ENCODE data around the gene SSR1.

The SSR1 gene

DNA sequence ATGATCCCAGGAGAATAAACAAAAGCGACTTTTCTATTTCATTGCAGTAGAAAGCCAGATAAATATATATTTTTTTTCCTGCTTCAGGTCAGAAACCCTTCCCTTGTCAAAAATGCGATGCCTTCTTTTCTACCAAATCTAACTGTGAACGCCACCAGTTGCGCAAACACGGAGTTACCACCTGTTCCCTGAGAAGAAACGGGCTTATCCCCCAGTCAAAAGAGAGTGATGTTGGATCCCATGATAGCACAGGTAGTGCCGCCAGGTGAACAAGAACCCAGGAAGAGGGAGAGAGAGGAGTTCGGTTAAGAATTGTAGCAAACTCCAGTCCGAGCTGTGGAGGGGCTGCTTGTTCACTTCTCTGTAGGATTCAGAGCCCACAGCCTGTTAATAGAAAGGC, 72.6 kb downstream of the SSR1 start:
- TF ChIP-seq, protein P1, sequence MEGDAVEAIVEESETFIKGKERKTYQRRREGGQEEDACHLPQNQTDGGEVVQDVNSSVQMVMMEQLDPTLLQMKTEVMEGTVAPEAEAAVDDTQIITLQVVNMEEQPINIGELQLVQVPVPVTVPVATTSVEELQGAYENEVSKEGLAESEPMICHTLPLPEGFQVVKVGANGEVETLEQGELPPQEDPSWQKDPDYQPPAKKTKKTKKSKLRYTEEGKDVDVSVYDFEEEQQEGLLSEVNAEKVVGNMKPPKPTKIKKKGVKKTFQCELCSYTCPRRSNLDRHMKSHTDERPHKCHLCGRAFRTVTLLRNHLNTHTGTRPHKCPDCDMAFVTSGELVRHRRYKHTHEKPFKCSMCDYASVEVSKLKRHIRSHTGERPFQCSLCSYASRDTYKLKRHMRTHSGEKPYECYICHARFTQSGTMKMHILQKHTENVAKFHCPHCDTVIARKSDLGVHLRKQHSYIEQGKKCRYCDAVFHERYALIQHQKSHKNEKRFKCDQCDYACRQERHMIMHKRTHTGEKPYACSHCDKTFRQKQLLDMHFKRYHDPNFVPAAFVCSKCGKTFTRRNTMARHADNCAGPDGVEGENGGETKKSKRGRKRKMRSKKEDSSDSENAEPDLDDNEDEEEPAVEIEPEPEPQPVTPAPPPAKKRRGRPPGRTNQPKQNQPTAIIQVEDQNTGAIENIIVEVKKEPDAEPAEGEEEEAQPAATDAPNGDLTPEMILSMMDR (IDR thresholded peaks at IDR 0.05; ENCODE audit: low read depth, low read length), result no peak
- no peaks in the 10 kb centered on the region; the same call in 1 of the 2 replicates for H3K27me3 ChIP-seq
- no peak for DNase-seq
- no peaks in the 10 kb centered on the region for H3K9me3 ChIP-seq
- H3K4me1 ChIP-seq, result no peaks in the 10 kb centered on the region; the same call in 1 of the 2 replicates
- 0 out of 2 replicates have a peak, but pooled peaks cover 2% of the 10 kb centered on the region for H3K36me3 ChIP-seq
- H3K4me3 ChIP-seq (ENCODE audit: low read depth, low read length), result no peak overlapping the region

DNA sequence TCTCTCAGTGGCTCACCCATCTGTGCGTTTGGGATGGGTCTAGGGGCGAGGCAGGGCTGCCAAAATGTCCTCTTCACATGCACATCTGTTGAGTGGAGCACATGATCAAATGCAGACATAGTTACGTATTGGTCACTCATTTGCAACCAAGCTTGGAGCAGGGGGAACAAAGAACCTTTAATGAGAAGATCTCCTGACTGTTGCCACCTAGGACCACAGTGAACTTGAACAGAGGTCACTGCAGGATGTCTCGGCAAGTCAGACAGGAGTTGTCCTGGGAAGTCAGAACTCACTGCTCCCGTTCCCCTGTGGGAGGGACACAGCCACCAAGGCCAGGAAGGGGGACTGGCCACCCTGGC, 73.4 kb downstream of the SSR1 start:
- no peak overlapping the region for H3K4me3 ChIP-seq (ENCODE audit: low read depth, low read length)
- DNase-seq, result no peak
- 0 out of 2 replicates have a peak, but pooled peaks cover 2% of the 10 kb centered on the region for H3K36me3 ChIP-seq
- TF ChIP-seq, protein P1 (IDR thresholded peaks at IDR 0.05; ENCODE audit: low read depth, low read length), result no peak
- no peaks in the 10 kb centered on the region; the same call in 1 of the 2 replicates for H3K27me3 ChIP-seq
- no peaks in the 10 kb centered on the region; the same call in 1 of the 2 replicates for H3K4me1 ChIP-seq
- no peaks in the 10 kb centered on the region for H3K9me3 ChIP-seq

GRCh38 chr6:7238900-7239589, 74.0 kb downstream of the SSR1 start:
- DNase-seq, result peak; percentile 95
- no peak overlapping the region for H3K4me3 ChIP-seq (ENCODE audit: low read depth, low read length)
- TF ChIP-seq, protein P1 (IDR thresholded peaks at IDR 0.05; ENCODE audit: low read depth, low read length), result peak; percentile 86
- no peaks in the 10 kb centered on the region for H3K9me3 ChIP-seq
- H3K36me3 ChIP-seq, result 0 out of 2 replicates have a peak, but pooled peaks cover 2% of the 10 kb centered on the region
- no peaks in the 10 kb centered on the region; the same call in 1 of the 2 replicates for H3K27me3 ChIP-seq
- no peaks in the 10 kb centered on the region; the same call in 1 of the 2 replicates for H3K4me1 ChIP-seq

DNA sequence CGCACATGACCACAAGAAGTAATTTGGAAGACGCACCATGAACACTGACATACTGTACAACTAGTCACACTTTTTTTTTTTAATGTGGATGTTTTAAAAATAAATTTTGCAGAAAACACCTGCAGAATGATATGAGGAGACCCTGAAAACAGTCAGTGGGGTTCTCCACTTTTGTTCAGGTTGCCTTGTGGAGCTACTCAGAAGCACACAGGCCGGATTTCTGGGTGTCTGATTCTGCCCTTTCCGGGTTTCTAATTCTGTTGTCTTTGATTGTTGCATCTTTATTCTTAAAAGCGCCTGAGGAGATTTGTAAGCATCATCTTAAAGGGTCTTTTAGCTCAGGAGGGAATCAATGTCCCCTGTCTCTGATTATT, 74.5 kb downstream of the SSR1 start:
- Histone ChIP-seq H3K27me3 (no peaks in the 10 kb centered on the region; the same call in 1 of the 2 replicates), H3K4me3 (ENCODE audit: low read depth, low read length) (no peak overlapping the region), H3K36me3 (0 out of 2 replicates have a peak, but pooled peaks cover 2% of the 10 kb centered on the region), H3K4me1 (no peaks in the 10 kb centered on the region; the same call in 1 of the 2 replicates), H3K9me3 (no peaks in the 10 kb centered on the region)
- no peak for DNase-seq
- TF ChIP-seq, protein P1 (IDR thresholded peaks at IDR 0.05; ENCODE audit: low read depth, low read length), result no peak

DNA sequence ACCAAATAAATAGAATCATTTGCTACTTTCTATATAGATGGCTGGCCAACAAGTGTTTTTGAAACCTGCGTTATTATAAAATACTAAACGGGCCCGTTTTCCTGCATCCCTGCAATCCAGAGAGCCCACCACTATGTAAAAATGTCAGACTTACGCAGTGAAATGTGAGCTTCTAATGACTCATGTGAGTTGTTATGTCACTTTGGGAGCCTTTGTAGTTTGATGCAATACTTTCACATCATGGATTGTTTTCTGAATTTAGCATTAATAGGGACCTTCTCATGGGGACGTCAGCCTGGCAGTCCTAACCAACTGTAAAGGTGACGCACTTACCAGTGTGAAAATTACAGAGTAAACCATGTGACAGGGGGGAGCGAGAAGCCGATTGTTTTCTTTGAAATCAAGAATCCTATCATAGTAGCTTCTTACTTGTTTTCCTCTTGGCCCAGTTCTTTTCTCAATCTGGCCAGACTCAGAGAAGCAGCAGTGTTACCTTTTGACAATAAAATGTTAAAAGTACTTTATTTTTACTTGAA, 75.3 kb downstream of the SSR1 start:
- DNase-seq, result no peak

More for the DNA sequence above, 75.3 kb downstream of the SSR1 start:
- Histone ChIP-seq H3K4me1 (no peaks in the 10 kb centered on the region; the same call in 1 of the 2 replicates), H3K27me3 (no peaks in the 10 kb centered on the region; the same call in 1 of the 2 replicates), H3K9me3 (no peaks in the 10 kb centered on the region), H3K4me3 (ENCODE audit: low read depth, low read length) (no peak overlapping the region), H3K36me3 (0 out of 2 replicates have a peak, but pooled peaks cover 2% of the 10 kb centered on the region)
- TF ChIP-seq, protein P1 (IDR thresholded peaks at IDR 0.05; ENCODE audit: low read depth, low read length), result no peak

Data from BE2C (cell line).